Astrocyte of the spinal cord (primary cell): ENCODE measurements around the gene PGAP6.

ENCODE experiments used
- DNase-seq: peaks from one replicate; pipeline ENCODE4 v3.0.0; 2011; ENCODE audit warnings: low read depth, low spot score
- H3K4me3 ChIP-seq: 2 replicates; pipeline ENCODE4 v1.5.1; 2011; ENCODE audit warnings: low read depth, mild to moderate bottlenecking, low read length, moderate library complexity
- CTCF ChIP-seq: IDR thresholded peaks from 2 replicates; pipeline ENCODE4 v1.5.1; 2012; ENCODE audit warnings: low read depth, mild to moderate bottlenecking, low read length, inconsistent platforms
- in situ Hi-C: cut with HindIII; loops from 2 replicates; pipeline ENCODE4 v1.10.0; 2017; ENCODE audit warnings: low sequenced_read_pairs

Gene PGAP6

GRCh38 chr16:400061-400591 is 18.3 kb upstream of the PGAP6 start:
- no peak for DNase-seq
- in situ Hi-C loops: no loop called here
- H3K4me3 ChIP-seq: peak overlapping the region; percentile 88
- TF ChIP-seq CTCF: no peak

GRCh38 chr16:399340-400019 is 17.7 kb upstream of the PGAP6 start:
- no peak for TF ChIP-seq CTCF
- in situ Hi-C loops: no loop called here
- H3K4me3 ChIP-seq: no peak overlapping the region
- no peak for DNase-seq

GRCh38 chr16:398561-399339 is 17.0 kb upstream of the PGAP6 start:
- no peak for DNase-seq
- in situ Hi-C loops: no loop called here
- no peak overlapping the region for H3K4me3 ChIP-seq
- no peak for TF ChIP-seq CTCF

- in situ Hi-C loops: no loop called here
- H3K4me3 ChIP-seq: no peak overlapping the region
- peak; percentile 59 for DNase-seq
- TF ChIP-seq CTCF: peak; percentile 45
Observed at GRCh38 chr16:397736-398332, 16.1 kb upstream of the PGAP6 start.

GRCh38 chr16:397135-397661 is 15.4 kb upstream of the PGAP6 start, which contains the start of gene NME4:
TSS of gene NME4 (plus strand) at chr16:397199. CDS start at chr16:397223, 24 bp downstream.
- no peak for DNase-seq
- in situ Hi-C loops: no loop called here
- TF ChIP-seq CTCF: no peak
- peak within 1 kb of the TSS; percentile 42 for H3K4me3 ChIP-seq

GRCh38 chr16:396605-397004 is 14.8 kb upstream of the PGAP6 start:
- in situ Hi-C loops: no loop called here
- no peak for TF ChIP-seq CTCF
- peak; percentile 31 for DNase-seq
- peak overlapping the region; percentile 42 for H3K4me3 ChIP-seq
